GM12874 (cell line): ENCODE results near the gene MITF.

Source experiments
- CTCF ChIP-seq: IDR thresholded peaks from 2 replicates; pipeline ENCODE4 v1.5.1; 2011; ENCODE audit warnings: low read depth, mild to moderate bottlenecking, control low read depth, low read length, moderate library complexity; ENCODE audit not compliant: insufficient read depth

Gene MITF

GRCh38 chr3:69827127-69827526, 87.9 kb downstream of the MITF start:
- TF ChIP-seq CTCF: no peak

- TF ChIP-seq CTCF: no peak
These were observed 89.6 kb downstream of the MITF start for GRCh38 chr3:69828817-69829216.

GRCh38 chr3:69830147-69830546, 90.9 kb downstream of the MITF start:
- no peak for TF ChIP-seq CTCF

GRCh38 chr3:69831737-69832136, 92.5 kb downstream of the MITF start:
- TF ChIP-seq CTCF: no peak

GRCh38 chr3:69833591-69833990, 94.3 kb downstream of the MITF start:
- TF ChIP-seq CTCF: no peak

GRCh38 chr3:69838217-69838616, 99.0 kb downstream of the MITF start:
- no peak for TF ChIP-seq CTCF

GRCh38 chr3:69838696-69839515, 99.6 kb downstream of the MITF start:
- no peak for TF ChIP-seq CTCF
